Measurements from ENCODE around the gene QSER1.
"Not testable (repeated sequence)": the region's sequence is repeated elsewhere in the genome, so short reads cannot be mapped to it uniquely, and the experiment has no call there.

The QSER1 gene

DNA sequence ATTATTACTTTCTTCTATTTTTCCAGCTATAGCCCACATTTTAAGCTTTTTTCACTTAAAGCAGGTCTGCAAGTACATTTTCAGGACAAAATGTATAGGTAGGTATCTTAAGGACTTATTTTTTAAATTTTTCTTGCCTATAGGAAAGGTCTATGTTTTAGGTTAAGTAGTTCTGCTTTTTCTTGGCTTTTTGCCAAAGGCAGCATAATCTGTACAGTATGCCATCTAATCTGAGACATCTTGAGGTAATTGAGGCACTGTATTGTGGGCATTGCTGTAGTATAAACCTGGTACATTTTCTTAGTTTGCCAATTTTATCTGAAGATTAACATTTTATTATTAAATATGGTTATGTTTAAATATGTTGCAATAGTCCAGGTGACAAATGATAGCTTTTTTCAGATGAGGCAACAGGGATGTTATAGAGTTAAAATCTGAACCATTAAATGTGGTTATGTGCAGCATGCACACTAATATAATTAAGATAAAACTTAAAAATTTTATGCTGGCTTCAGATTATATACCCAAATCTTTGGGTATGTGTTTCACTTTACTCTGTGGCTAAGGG lies 42.9 kb downstream of the QSER1 start:
- DNase-seq (ENCODE audit: low read depth), result no peak

DNA sequence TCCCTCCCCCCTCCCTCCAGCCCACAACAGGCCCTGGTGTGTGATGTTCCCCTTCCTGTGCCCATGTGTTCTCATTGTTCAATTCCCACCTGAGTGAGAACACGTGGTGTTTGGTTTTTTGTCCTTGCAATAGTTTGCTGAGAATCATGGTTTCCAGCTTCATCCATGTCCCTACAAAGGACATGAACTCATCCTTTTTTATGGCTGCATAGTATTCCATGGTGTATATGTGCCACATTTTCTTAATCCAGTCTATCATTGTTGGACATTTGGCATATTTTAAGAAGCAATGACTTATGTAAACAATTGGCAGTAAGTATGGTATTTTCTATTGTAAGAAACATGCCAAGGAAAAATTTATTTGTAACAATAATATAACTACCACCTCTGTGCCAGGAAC lies 43.6 kb downstream of the QSER1 start:
- DNase-seq (ENCODE audit: low read depth), result not testable (repeated sequence)

DNA sequence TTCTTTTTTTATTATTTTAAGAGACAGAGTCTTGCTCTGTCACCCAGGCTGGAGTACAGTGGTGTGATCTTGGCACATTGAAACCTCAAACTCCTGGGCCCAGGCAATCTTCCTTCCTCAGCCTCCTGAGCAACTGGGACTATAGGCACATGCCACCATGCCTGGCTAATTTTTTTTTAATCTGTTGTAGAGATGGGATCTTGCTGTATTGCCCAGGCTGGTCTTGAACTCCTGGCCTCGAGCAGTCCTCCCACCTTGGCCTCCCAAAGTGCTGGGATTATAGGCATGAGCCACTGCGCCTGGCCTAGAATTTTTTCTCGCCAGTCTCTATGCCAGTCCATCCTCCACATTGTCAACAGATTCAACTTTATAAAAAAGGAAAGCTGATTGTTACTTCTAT lies 44.7 kb downstream of the QSER1 start:
- DNase-seq (ENCODE audit: low read depth), result not testable (repeated sequence)

DNA sequence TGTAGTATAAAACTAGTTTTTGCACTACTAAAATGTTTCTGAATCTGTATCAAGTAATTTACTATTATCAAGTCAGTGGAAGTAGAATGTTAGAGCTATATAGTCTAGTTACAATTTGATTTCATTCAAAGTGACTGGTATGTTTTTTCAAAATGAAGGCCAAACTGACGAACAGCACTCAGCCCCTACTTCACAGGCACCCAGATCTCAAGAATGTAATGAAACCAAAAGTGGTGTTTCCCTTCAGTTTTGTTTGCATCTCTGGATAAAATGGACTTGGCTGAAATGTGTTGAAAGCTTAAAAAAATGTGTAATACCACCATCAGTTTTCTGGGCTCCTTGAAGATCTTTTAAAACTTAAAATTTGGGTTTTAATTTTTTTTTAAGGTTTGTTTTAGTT lies 46.4 kb downstream of the QSER1 start:
- DNase-seq (ENCODE audit: low read depth), result no peak

DNA sequence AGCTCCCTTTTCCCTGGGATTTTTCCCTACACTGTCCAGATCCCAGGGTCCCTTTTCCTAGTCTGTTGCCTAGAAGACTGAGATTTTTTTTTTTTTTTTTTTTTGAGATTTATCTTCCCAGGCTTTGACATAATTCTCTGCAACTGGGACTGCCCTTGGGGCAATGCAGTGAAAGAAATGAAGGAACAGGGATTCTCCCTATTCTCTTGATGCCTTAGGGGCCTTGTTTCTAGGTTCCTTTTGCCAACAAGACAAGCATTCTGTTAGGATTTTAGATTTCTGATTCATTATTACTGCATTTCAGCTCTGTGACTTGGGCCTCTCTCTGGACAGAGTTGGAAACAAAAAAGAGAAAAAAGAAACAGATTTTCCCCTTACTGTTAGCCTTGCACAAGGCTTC lies 47.3 kb downstream of the QSER1 start:
- no peak for DNase-seq (ENCODE audit: low read depth)

DNA sequence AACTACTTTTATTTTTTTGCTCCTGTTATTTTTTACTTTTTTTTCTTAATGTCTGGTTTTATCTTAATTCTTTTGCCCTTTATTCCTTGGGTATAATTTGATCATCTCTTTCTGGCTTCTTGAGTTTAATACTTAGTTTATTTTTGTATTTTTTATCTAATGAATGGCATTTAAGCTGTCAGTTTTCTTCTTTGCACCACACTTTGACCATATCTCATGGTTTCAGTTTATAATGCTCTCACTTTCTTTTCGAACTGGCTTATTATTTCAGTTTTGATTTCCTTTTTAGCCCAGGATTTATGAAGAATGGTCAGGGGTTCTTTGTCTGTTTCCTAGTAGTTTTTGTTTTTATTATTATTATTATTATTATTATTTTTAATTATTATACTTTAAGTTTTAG lies 48.3 kb downstream of the QSER1 start:
- DNase-seq (ENCODE audit: low read depth), result no peak

DNA sequence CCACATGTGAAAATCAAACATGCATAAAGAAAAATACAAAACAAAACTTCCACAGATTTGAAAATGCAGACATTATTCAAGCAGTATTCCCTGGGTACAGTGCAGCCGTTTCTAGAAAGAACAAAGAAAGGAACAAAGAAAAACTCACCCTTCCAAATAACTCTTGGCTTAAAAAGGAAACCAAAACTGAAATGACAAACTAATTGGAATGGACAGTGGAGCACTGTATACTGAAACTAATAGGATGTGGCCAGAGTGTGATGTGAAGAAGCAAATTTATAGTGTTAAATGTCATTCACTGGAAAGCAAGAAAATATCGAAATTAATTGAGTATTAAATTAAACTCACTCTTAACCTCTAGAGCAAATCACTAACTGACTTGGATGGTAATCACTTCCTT lies 55.4 kb downstream of the QSER1 start:
- DNase-seq (ENCODE audit: low read depth), result no peak

DNA sequence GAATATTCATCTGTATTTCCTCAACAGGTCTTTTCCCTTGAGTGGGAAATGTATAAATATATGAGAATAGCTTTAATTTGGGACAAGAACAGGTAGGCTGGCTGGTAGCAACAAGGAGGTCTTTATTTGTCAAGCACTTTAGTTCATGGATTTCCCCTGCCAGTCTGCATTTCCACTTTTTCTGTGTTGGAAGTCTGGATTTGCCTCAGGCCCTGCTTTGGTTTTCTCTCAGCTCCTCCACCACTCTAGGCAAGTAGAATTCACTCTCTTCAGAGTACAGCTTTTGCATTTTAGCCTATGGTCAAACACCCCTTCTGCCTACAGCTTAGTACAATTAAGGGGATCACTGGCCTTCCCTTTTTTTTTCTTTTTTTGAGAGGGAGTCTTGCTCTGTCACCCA lies 57.1 kb downstream of the QSER1 start:
- DNase-seq (ENCODE audit: low read depth), result no peak

DNA sequence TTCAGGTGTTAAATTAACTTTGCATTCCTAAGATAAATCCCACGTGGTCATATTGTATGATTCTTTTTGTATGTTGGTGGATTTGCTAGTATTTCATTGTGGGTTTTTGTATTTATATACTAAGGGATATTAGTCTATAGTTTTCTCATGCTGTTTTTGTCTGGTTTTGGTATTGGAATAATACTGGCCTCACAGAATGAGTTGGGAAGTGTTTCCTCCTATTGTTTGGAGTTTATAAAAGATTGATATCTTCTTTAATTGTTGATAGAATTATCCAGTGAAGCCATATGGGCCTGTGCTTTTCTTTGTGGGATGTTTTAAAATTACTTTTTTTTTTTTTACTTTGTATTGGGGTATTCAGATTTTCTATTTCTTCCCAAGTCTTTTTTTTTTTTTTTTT lies 59.8 kb downstream of the QSER1 start:
- no peak for DNase-seq (ENCODE audit: low read depth)

DNA sequence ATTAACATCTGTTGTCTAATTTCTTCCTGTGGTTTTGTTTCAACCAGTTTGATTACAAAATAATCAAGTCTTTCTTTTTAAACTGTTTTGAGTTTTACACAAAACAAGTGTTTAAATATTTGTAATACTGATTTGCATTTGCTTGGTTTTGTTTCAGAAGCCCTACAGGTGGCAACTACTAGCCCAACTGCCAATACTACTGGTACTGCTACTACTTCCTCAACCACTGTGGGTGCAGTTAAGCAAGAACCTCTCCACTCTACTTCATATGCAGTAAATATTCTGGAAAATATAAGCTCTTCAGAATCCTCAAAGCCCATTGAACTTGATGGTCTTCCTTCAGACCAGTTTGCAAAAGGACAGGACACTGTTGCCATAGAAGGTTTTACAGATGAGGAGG lies 61.1 kb downstream of the QSER1 start:
- DNase-seq (ENCODE audit: low read depth), result no peak

DNA sequence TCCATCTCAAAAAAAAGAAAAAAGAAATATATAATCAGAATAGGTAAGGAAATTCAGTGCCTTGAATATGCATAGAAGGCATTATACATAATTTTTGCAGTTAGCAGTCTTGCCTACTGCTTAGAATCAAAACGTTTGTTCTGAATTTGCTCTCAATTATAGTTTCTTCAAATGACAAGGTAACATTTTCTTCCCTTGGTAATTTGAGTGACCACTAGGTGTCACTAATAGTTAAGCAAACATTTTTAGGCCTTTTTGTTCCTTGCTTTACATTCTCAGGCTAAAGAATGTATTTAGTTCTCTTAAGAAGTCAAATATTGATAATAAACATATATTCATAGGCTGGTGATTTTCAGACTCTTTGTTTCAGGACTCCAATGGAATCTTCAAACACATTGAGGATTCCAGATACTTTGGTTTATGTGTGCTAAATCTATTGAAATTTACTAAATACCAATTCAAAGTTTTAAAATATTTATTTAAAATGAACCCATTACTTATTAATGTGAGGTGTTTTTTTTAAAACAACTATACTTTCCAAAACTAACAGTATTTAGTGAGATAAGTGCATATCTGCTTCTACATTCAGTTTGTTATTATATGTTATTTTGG lies 68.0 kb downstream of the QSER1 start:
- no peak for DNase-seq (ENCODE audit: low read depth)

DNA sequence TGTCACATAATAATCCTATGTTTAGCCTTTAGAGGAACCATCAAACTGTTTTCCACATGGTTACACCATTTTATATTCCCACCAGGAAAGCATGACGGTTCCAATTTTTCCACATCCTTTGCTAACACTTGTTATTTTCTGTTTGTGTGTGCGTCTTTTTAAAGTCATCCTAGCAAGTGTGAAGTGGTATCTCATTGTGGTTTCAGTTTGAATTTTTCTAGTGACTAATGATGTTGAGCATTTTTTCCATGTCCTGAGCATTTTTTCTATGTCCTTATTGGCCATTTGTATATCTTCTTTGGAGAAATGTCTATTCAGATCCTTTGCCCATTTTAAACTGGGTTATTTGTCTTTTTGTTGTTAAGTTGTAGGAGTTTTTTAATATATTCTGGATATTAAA lies 69.4 kb downstream of the QSER1 start:
- DNase-seq (ENCODE audit: low read depth), result no peak

DNA sequence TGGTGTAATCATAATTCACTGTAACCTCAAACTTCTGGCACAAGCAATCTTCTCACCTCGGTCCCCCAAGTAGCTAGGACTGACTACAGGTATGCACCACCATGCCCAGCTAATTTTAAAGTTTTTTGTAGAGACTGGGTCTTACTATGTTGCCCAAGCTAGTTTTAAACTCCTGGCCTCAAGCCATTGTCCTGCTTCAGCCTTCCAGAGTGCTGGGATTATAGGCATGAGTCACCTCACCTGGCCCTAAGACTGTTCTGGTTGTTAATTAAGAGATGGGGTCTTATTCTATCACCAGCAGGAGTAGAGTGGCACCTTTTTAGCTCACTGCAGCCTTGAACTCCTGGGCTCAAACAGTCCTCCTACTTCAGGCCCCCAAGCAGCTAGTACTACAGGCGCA lies 71.1 kb downstream of the QSER1 start:
- no peak for DNase-seq (ENCODE audit: low read depth)

DNA sequence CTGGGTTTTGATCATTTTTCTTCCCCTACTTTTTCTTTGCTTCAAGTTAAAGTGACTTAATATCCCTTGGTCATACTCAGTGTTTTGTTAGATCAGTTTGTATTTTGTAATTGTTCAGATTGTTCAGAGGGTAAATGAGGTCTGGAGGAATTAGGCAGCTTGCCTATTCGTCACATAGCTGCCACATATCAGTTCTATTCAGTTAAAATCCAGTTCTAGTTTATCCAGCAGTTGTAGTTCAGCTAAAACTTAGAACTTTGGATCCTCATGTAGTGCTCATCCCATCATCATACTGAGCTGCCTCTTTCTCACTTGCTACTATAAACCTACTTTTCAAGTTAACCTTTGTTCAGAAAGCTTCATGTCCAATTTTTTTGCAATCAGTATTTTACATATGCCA lies 75.9 kb downstream of the QSER1 start:
- DNase-seq (ENCODE audit: low read depth), result no peak

DNA sequence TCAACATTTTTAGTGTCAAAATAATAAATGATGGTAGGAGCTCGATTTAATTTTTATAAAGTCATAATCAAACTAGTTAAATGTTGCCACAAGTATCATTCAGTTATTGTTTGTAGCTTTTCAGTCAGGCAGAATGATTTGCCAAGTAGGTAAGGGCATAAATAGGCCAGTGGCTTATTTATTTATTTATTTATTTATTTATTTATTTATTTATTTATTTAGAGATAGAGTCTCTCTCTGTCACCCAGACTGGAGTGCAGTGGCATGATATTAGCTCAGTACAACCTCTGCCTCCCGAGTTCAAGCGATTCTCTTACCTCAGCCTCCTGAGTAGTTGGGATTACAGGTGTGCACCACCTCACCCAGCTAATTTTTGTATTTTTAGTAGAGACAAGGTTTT lies 79.6 kb downstream of the QSER1 start:
- not testable (repeated sequence) for DNase-seq (ENCODE audit: low read depth)

DNA sequence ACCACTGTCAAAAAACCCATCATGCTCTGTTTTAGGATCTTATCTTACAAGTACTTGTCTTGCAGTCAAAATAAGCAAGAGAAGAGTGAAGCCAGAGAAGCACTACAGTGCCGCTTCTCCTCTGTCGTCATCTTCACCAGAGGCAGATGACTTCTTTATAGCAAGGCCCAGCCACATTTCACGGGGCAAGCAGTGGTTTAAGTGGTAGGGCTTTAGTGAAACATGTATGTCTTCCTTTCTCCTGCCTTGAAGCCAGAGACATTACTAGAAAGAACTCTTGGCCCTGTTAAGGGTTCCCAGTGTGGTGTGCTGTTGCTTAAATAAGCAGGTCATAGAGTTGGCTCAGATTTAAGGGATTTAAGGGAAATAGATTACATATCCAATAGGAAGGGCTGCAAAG lies 80.2 kb downstream of the QSER1 start:
- DNase-seq (ENCODE audit: low read depth), result no peak

DNA sequence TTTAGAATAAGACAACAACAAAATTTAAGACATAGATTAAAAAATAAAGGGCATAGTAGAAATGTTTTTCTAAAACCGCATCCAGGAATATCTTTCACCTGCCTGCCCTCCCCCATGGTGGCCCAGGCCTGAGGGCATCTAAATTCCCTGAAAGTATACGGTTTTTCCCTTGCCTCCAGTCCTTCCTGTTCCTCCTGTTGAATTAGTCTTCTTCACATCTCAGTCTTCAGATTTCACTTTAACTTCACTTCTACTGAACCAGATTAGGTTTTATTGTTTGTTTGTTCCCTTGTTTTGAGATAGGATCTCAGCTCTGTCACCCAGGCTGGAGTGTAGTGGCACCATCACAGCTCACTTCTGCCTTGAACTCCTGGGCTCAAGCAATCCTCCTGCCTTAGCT lies 90.0 kb downstream of the QSER1 start:
- no peak for DNase-seq (ENCODE audit: low read depth)

DNA sequence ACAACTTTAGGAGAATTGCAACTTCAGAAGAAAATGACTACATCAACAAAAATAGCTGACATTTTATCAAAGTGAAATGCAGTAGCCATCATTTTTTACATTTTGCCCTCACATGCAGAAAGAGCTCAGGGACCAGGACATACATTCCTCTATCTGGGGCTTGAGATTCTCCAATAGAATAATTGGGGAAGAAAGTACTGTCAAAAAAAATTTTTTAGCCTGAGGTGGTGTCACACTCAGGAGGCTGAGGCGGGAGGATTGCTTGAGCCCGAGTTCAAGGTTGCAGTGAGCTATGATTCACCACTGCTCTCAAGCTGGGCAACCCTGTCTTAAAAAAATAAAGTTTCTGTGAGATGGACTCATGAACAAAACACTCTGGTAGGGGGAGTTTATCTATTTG lies 90.9 kb downstream of the QSER1 start:
- no peak for DNase-seq (ENCODE audit: low read depth)

DNA sequence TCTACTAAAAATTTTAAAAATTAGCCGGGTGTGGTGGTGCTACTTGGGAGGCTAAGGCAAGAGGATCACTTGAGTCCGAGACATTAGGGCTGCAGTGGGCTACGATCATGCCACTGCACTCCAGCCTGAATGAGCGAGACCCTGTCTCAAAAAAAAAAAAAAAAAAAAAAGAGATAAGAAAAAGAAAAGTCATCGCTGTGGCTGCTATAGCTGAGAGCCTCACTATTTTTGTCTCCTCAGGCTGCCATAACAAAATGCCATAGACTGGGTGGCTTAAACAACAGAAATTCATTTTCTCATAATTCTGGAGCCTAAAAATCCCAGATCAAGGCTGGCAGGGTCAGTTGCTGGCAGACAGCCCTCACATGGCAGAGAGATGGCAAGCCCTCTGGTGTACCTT lies 93.0 kb downstream of the QSER1 start:
- DNase-seq (ENCODE audit: low read depth), result no peak

DNA sequence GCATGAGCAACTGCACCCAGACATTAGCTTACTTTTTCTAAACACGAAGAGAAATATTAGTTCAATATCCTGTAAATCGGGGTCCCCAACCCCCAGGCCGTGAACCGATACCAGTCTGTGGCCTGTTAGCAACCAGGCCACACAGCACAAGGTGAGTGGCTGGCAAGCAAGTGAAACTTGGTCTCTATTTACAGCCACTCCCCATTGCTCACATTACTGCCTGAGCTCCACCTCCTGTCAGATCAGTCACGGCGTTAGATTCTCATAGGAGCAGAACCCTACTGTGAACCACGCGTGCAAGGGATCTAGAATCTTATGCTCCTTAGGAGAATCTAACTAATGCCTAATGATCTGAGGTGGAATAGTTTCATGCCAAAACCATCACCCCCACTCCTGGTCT lies 95.2 kb downstream of the QSER1 start:
- DNase-seq (ENCODE audit: low read depth), result no peak

DNA sequence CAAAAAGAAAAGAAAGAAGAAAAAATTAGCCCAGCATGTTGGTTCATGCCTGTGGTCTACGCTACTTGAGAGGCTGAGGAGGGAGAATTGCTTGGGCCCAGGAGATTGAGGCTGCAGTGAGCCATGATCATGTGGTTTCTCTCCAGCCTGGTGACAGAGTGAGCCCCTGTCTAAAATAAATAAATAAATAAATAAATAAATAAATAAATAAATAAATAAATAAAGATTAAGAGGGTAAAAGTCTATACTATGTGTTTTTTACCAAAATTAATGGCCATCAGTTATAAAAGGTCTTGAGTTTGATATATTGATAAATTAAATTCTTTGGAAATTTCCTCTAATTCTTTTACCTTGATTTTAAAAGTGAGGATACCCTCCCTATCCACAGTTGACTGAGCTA lies 97.9 kb downstream of the QSER1 start:
- no peak for DNase-seq (ENCODE audit: low read depth)

DNA sequence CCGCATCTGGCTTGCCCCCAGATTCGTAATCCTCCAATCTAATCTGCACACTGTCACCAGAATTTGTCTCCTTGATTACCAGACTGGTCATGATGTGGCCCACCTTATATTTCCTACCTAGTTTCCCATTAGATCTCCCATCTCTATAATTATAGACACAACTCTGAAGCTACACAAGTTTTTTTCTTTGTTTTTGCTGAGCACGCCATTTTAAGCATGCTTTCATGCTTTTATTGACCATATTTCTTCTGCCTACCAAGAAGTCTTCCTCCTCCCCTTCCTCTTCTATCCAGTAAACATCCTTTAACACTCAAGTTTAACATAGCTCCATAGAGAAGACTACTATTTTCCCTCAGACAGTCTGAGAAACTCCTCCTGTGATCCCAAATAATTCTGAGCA lies 98.8 kb downstream of the QSER1 start:
- no peak for DNase-seq (ENCODE audit: low read depth)

DNA sequence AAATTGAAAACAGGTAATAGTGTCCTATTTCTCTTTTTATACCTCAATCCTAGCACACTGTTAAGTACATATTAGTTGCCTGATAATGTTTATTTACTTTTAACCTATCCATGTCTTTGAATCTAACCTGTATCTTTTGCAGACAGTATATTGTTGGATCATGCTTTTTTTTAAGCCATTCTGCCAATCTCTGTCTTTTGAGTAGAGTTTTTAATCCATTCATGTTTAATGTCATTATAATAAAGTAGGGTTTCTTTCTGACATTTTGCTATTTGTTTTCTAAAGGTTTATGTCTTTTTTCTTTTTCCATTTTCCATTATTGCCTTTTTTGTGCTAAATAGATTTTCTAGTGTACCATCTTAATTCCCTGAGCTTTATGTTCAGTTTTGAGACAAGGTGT lies 99.3 kb downstream of the QSER1 start:
- no peak for DNase-seq (ENCODE audit: low read depth)

DNA sequence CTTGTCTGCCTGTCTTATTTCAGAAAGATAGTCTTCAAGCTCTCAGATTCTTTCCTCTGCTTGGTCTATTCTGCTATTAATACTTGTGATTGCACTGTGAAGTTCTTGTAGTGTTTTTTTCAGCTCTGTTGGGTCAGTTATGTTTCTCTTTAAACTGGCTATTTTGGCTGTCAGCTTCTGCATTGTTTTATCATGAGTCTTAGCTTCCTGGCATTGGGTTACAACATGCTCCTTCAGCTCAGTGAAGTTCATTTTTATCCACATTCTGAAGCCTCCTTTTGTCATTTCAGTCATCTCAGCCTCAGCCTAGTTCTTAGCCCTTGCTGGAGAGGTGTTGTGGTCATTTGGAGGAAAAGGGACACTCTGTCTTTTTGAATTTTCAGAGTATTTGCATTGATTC lies 107.6 kb downstream of the QSER1 start:
- no peak for DNase-seq (ENCODE audit: low read depth)

DNA sequence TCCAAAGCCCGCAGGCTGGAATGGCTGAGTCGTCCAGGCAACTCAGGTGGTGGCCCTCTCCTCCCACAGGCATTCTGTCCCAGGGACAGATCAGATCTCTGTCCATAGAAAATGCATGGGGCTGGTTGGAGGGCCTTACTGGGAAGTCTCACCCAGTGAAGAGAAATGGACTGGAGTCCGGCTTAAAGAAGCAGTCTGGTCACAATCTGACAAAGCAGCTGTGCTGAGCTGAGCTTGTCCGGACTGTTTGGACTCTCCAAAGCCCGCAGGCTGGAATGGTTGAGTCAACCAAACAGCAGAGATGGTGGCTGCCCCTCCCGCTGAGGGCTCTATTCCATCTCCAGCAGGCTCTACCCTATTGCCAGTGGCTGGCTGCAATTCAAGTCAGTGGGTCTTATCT lies 108.7 kb downstream of the QSER1 start:
- no peak for DNase-seq (ENCODE audit: low read depth)
